Muscle layer of colon (tissue), 2 donors: ENCODE data around the gene PHF23.

Experiments used
- H3K27ac ChIP-seq: one replicate; pipeline ENCODE4 v1.7.0; 2013; ENCODE audit warnings: low read depth, mild to moderate bottlenecking, low read length, moderate library complexity
- H3K27me3 ChIP-seq, 2 donors: one replicate each; pipeline ENCODE4 v1.7.0; 2013; ENCODE audit warnings: low read length in 2 of 2, mild to moderate bottlenecking in 2 of 2; ENCODE audit not compliant: insufficient read depth in 2 of 2, control insufficient read depth in 1 of 2
- H3K36me3 ChIP-seq: one replicate; pipeline ENCODE4 v1.7.0; 2013; ENCODE audit warnings: mild to moderate bottlenecking, low read length; ENCODE audit not compliant: insufficient read depth
- H3K4me1 ChIP-seq: one replicate; pipeline ENCODE4 v1.7.0; 2013; ENCODE audit warnings: mild to moderate bottlenecking, low read length; ENCODE audit not compliant: insufficient read depth
- H3K4me3 ChIP-seq, 2 donors: one replicate each; pipeline ENCODE4 v1.7.0; 2013; ENCODE audit warnings: low read length in 2 of 2, low read depth in 1 of 2, mild to moderate bottlenecking in 1 of 2, moderate library complexity in 1 of 2
- H3K9ac ChIP-seq: one replicate; pipeline ENCODE4 v1.7.0; 2013; ENCODE audit warnings: low read length
- H3K9me3 ChIP-seq: one replicate; pipeline ENCODE4 v1.7.0; 2013; ENCODE audit warnings: mild to moderate bottlenecking, low read length
- donor health status: abdominal sarcoma.
- donor health status: Adenocarcinoma of cecum.

The PHF23 gene

GRCh38 chr17:7239091-7240027, at the start of gene PHF23:
Gene PHF23 (minus strand): TSS chr17:7239457. CDS start chr17:7239279, 178 bp downstream.
- peaks cover 43% of the 10 kb centered on the region for H3K36me3 ChIP-seq
- H3K27me3 ChIP-seq = no peaks in the 10 kb centered on the region
- peak within 1 kb of the TSS; percentile 98 for H3K27ac ChIP-seq
- H3K9me3 ChIP-seq = no peaks in the 10 kb centered on the region
- H3K4me3 ChIP-seq = peak within 1 kb of the TSS; percentile 90 to 99
- peak within 1 kb of the TSS; percentile 97 for H3K9ac ChIP-seq
- peaks cover 43% of the 10 kb centered on the region for H3K4me1 ChIP-seq

- peaks cover 0 to 9% of the 10 kb centered on the region in 2 donors for H3K27me3 ChIP-seq
- H3K36me3 ChIP-seq = peaks cover 32% of the 10 kb centered on the region
- peak overlapping the region; percentile 37 for H3K27ac ChIP-seq
- H3K4me1 ChIP-seq = peaks cover 32% of the 10 kb centered on the region
- no peak overlapping the region for H3K4me3 ChIP-seq
- H3K9ac ChIP-seq = no peak overlapping the region
- H3K9me3 ChIP-seq = no peaks in the 10 kb centered on the region
Observed at GRCh38 chr17:7285679-7286078, 46.4 kb upstream of the PHF23 start.

GRCh38 chr17:7284911-7285310, 45.7 kb upstream of the PHF23 start:
- Histone ChIP-seq H3K4me3 (no peak overlapping the region), H3K9me3 (no peaks in the 10 kb centered on the region), H3K27ac (peak overlapping the region; percentile 59), H3K9ac (no peak overlapping the region), H3K4me1 (peaks cover 32% of the 10 kb centered on the region), H3K36me3 (peaks cover 32% of the 10 kb centered on the region), H3K27me3 (peaks cover 0 to 4% of the 10 kb centered on the region in 2 donors)

GRCh38 chr17:7283471-7284216, 44.4 kb upstream of the PHF23 start:
- Histone ChIP-seq H3K27ac (peak overlapping the region; percentile 83), H3K4me1 (peaks cover 32% of the 10 kb centered on the region), H3K4me3 (peak overlapping the region; percentile 53 to 85), H3K9me3 (no peaks in the 10 kb centered on the region), H3K36me3 (peaks cover 32% of the 10 kb centered on the region), H3K9ac (peak overlapping the region; percentile 81), H3K27me3 (no peaks in the 10 kb centered on the region)

GRCh38 chr17:7282752-7283321, 43.6 kb upstream of the PHF23 start:
- Histone ChIP-seq H3K27ac (peak overlapping the region; percentile 83), H3K9me3 (no peaks in the 10 kb centered on the region), H3K9ac (peak overlapping the region; percentile 81), H3K4me1 (peaks cover 32% of the 10 kb centered on the region), H3K4me3 (peak overlapping the region; percentile 53 to 85), H3K36me3 (peaks cover 32% of the 10 kb centered on the region), H3K27me3 (no peaks in the 10 kb centered on the region)

- peak overlapping the region; percentile 81 for H3K9ac ChIP-seq
- H3K9me3 ChIP-seq = no peaks in the 10 kb centered on the region
- peaks cover 32% of the 10 kb centered on the region for H3K4me1 ChIP-seq
- peak overlapping the region; percentile 53 to 85 for H3K4me3 ChIP-seq
- H3K27me3 ChIP-seq = no peaks in the 10 kb centered on the region
- peak overlapping the region; percentile 83 for H3K27ac ChIP-seq
- peaks cover 32% of the 10 kb centered on the region for H3K36me3 ChIP-seq
Observed at GRCh38 chr17:7281953-7282751, 42.9 kb upstream of the PHF23 start.

- peak within 1 kb of the TSS; percentile 53 to 85 for H3K4me3 ChIP-seq
- no peaks in the 10 kb centered on the region for H3K27me3 ChIP-seq
- H3K4me1 ChIP-seq = peaks cover 32% of the 10 kb centered on the region
- H3K27ac ChIP-seq = peak within 1 kb of the TSS; percentile 92
- no peaks in the 10 kb centered on the region for H3K9me3 ChIP-seq
- peak within 1 kb of the TSS; percentile 81 for H3K9ac ChIP-seq
- peaks cover 27% of the 10 kb centered on the region for H3K36me3 ChIP-seq
Observed at GRCh38 chr17:7281074-7281952, 42.1 kb upstream of the PHF23 start, which contains the start of gene SLC2A4. Gene SLC2A4 (plus strand): TSS chr17:7281718. CDS start chr17:7281935, 217 bp downstream.

- Histone ChIP-seq H3K36me3 (peaks cover 19% of the 10 kb centered on the region), H3K27ac (peak overlapping the region; percentile 92), H3K9ac (no peak overlapping the region), H3K9me3 (no peaks in the 10 kb centered on the region), H3K4me3 (peak overlapping the region; percentile 53 to 70), H3K4me1 (peaks cover 32% of the 10 kb centered on the region), H3K27me3 (no peaks in the 10 kb centered on the region)
Observed at GRCh38 chr17:7280519-7281073, 41.3 kb upstream of the PHF23 start.

GRCh38 chr17:7279448-7279847, 40.2 kb upstream of the PHF23 start:
- Histone ChIP-seq H3K36me3 (peaks cover 8% of the 10 kb centered on the region), H3K4me3 (no peak overlapping the region), H3K27ac (no peak overlapping the region), H3K4me1 (peaks cover 23% of the 10 kb centered on the region), H3K27me3 (no peaks in the 10 kb centered on the region), H3K9me3 (no peaks in the 10 kb centered on the region), H3K9ac (no peak overlapping the region)

GRCh38 chr17:7266784-7267183, 27.5 kb upstream of the PHF23 start:
- Histone ChIP-seq H3K36me3 (no peaks in the 10 kb centered on the region), H3K4me1 (no peaks in the 10 kb centered on the region), H3K9ac (no peak overlapping the region), H3K27me3 (peaks cover 25% of the 10 kb centered on the region in 2 donors), H3K4me3 (no peak overlapping the region), H3K9me3 (no peaks in the 10 kb centered on the region), H3K27ac (no peak overlapping the region)
